ENCODE measurements around the gene DPP6.
"Not testable (repeated sequence)": the region's sequence is repeated elsewhere in the genome, so short reads cannot be mapped to it uniquely, and the experiment has no call there.

GRCh38 chr7:154135646-154136045 is 83.4 kb downstream of the DPP6 start:
- TF ChIP-seq CTCF, POLR2A (IDR thresholded peaks at IDR 0.05): not testable (repeated sequence)

Measured in heart left ventricle (tissue), 13 donors.